HG03280 (cell line): Measurements from ENCODE around the gene FIZ1.

Experiments used
- ATAC-seq: cut with Tn5 transposase; IDR thresholded peaks from one replicate; pipeline ENCODE4 v1.9.1; 2021; ENCODE audit warnings: mild to moderate bottlenecking, moderate library complexity; ENCODE audit not compliant: unreplicated experiment

FIZ1 gene

DNA sequence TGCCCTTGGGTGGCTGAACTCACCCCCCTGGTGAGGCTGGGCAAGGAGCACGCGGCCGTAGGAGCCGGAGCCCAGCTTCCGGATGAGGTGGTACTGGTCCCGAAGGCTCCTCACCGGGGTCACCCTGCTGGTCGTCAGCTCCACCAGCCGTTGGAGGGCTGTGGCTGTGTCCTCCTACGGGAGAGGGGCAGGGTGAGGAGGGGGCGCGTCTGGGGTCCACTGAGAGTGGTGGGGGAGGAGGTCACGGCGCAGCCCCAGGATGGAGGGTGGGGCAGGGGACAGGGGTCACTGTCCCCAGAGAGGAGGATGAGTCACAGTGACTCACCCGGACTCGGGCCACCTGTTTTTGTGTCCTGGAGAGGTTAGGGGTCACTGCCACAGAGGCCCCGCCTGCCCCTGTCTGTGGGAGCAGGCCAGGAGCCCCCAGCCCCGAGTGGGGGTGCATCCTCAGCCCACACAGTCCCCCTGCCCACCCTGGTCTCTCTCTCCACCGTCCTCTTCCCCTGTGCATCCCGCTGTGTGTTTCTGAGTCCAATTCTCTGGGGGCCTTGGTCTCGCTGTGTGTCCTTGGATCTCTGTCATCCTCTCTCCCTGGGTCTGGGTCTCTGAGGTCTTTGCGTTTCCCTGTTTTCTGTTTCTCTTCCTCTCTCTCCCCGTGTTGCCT is 54.4 kb downstream of the FIZ1 start:
- ATAC-seq = no peak

DNA sequence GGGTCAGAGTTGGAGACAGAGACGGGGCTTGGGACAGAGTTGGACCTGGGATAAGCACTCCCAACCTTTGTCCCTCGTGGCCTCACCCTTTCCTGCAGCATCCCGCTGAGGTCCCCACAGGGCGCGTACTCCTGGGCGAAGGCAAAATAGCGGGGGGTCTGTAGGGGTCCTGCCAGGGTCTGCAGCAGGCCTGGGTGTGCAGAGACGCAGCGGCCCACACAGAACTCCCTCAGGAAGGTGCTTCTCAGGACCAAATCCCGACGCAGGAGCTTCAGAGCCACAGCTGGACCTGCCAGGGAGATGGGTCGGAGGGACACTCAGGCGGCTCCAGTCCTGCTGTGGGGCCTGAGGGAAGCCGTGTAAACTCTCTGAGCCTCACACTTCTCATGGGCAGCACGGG is 55.3 kb downstream of the FIZ1 start:
- no peak for ATAC-seq

DNA sequence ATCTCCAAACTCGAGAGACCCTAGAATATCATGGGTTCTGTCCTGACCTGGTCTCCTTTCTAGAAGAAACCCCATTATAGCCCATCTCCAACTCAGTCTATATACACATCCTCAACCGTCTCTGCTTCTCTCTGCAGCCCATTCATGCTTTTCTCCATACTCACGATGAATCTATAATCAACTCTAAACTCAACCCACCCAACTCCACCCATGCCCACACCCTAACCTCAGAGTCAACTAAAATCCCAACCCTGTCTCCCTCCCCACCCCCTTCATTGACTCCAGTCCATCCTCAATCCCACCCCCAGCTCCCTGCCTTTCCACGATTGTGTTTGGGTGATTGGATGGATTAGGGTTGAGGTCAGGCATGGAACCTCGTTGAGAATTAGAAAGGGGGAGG is 55.8 kb downstream of the FIZ1 start:
- no peak for ATAC-seq

DNA sequence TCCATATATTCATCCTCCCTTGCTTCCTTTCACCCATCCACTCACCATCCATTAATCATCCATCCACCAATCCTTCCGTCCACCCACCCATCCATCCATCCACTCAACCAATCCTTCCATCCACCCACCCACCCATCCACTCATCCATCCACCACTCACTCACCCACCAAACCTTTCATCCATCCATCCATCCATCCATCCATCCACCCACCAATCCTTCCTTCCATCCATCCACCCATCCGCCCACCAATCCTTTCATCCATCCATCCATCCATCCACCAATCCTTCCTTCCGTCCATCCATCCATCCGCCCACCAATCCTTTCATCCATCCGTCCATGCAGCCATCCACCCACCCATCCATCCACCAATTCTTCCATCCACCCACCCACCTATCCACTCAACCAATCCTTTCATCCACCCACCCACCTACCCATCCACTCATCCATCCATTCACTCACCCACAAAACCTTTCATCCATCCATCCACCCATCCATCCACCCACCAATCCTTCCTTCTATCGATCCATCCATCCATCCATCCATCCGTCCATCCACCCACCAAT is 56.9 kb downstream of the FIZ1 start:
- no peak for ATAC-seq
